K562 (cell line): ENCODE data around the gene ZDHHC5. TPM values are rescaled to one million over a fixed set of nuclear protein-coding genes. Genes with fewer than 3 reads are reported as not detected.
"Not testable (repeated sequence)": the region's sequence is repeated elsewhere in the genome, so short reads cannot be mapped to it uniquely, and the experiment has no call there.

Experiments
- ATAC-seq: fragments of 200-7000 bp; cut with Tn5 transposase; 3 replicates; pipeline ENCODE4 v1.9.1; 2020; ENCODE audit warnings: moderate library complexity
- BruUV-seq: library from RNA; stranded (reverse); fragments of 400-500 nt; replicated peaks from 2 replicates; lab custom pipeline; 2021; lab: Mats Ljungman, UMichigan
- CTCF ChIA-PET: fragments of 300-600 bp; formaldehyde crosslinking; extraction: SDS; loops from one replicate; lab custom pipeline; 2021; ENCODE audit warnings: low intra/inter-chr PET ratio; lab: Yijun Ruan, JAX
- POLR2A ChIA-PET: fragments of 300-600, 350-650 bp; sonication (Branson Sonifier 250); formaldehyde crosslinking; extraction: SDS; loops from one replicate; lab custom pipeline; 2021; ENCODE audit warnings: antibody characterized with exemption, inconsistent platforms; lab: Yijun Ruan, JAX
- DNase-seq, 4 experiments: peaks; one replicate each; pipeline versions ENCODE4 v3.0.0 to v3.0.0-alpha.2; 2011 to 2018; ENCODE audit warnings: low spot score in 3 of 4, mixed read lengths in 3 of 4; ENCODE audit errors: extremely low read depth in 1 of 4
- FAIRE-seq: peaks from 2 replicates; lab custom pipeline; 2011; peaks lifted over from hg19 to GRCh38; lab: Jason Lieb, UNC
- H2AFZ ChIP-seq: 2 replicates; pipeline ENCODE4 v1.6.0; 2011; ENCODE audit warnings: low read depth, low read length, control low read depth, inconsistent platforms
- H3K27ac ChIP-seq: fragments of 200-600 bp; 3 replicates; pipeline ENCODE4 v1.8.0; 2011; ENCODE audit warnings: low read depth, mild to moderate bottlenecking, control low read depth, inconsistent platforms, low read length, moderate library complexity, mixed read lengths; ENCODE audit errors: extremely low read depth
- H3K27me3 ChIP-seq, 2 experiments: fragments of 300-600 bp in 1 of 2; 2 replicates in 1 of 2; 3 replicates in 1 of 2; pipeline versions ENCODE4 v1.6.0 to v1.8.0; 2011; ENCODE audit warnings: inconsistent platforms in 2 of 2, low read length in 2 of 2, mild to moderate bottlenecking in 1 of 2, mixed read lengths in 1 of 2, moderate library complexity in 1 of 2; ENCODE audit not compliant: control insufficient read depth in 2 of 2, insufficient read depth in 2 of 2
- H3K36me3 ChIP-seq: fragments of 300-600 bp; 3 replicates; pipeline ENCODE4 v1.8.0; 2011; ENCODE audit warnings: mild to moderate bottlenecking, low read length, inconsistent platforms; ENCODE audit not compliant: control insufficient read depth, insufficient read depth
- H3K4me1 ChIP-seq, 2 experiments: fragments of 200-600 bp in 1 of 2; replicated peaks in 1 of 2; 2 replicates in 1 of 2; 3 replicates in 1 of 2; pipeline versions ENCODE4 v1.5.1 to v1.8.0; 2011; ENCODE audit warnings: inconsistent platforms in 2 of 2, low read length in 2 of 2, mild to moderate bottlenecking in 1 of 2, mixed read lengths in 1 of 2, moderate library complexity in 1 of 2; ENCODE audit not compliant: control insufficient read depth in 2 of 2, insufficient read depth in 2 of 2
- H3K4me2 ChIP-seq: 2 replicates; pipeline ENCODE4 v1.6.1; 2011; ENCODE audit warnings: low read length, control low read depth, inconsistent platforms, mixed read lengths; ENCODE audit not compliant: insufficient read depth
- H3K4me3 ChIP-seq: fragments of 200-600 bp; sonication (generic), shearing (Covaris generic); 2 replicates; pipeline ENCODE4 v1.5.1; 2016; ENCODE audit warnings: control low read depth, inconsistent platforms
- H3K79me2 ChIP-seq: fragments of 200-600 bp; 3 replicates; pipeline ENCODE4 v1.8.0; 2011; ENCODE audit warnings: low read length, inconsistent platforms; ENCODE audit not compliant: control insufficient read depth, insufficient read depth
- H3K9ac ChIP-seq, 2 experiments: 2 replicates each; pipeline versions ENCODE4 v1.6.0 to v1.6.1; 2011; ENCODE audit warnings: low read depth in 2 of 2, low read length in 2 of 2, control low read depth in 1 of 2, inconsistent platforms in 1 of 2, mild to moderate bottlenecking in 1 of 2, mixed read lengths in 1 of 2; ENCODE audit not compliant: insufficient read depth in 1 of 2
- H3K9me1 ChIP-seq: one replicate; pipeline ENCODE4 v1.6.0; 2011; ENCODE audit warnings: inconsistent platforms, mild to moderate bottlenecking, low read length, moderate library complexity; ENCODE audit not compliant: control insufficient read depth, insufficient read depth
- H3K9me3 ChIP-seq: replicated peaks from 2 replicates; pipeline ENCODE4 v1.5.1; 2011; ENCODE audit warnings: low read depth, low read length, inconsistent platforms; ENCODE audit not compliant: control insufficient read depth, insufficient read depth
- H4K20me1 ChIP-seq: replicated peaks from 2 replicates; pipeline ENCODE4 v1.6.1; 2011; ENCODE audit warnings: low read length, inconsistent platforms, mixed read lengths; ENCODE audit not compliant: control insufficient read depth, insufficient read depth
- MAX ChIP-seq: sonication (generic); formaldehyde crosslinking; IDR thresholded peaks from 2 replicates; pipeline ENCODE4 v1.9.0; 2022; ENCODE audit warnings: mild to moderate bottlenecking, missing genetic modification reagents
- ZBTB33 ChIP-seq: sonication (generic); formaldehyde crosslinking; IDR thresholded peaks from 2 replicates; pipeline ENCODE4 v1.8.1; 2023; ENCODE audit warnings: mild to moderate bottlenecking, missing genetic modification reagents
- WGBS: fragments of 100-300 bp; shearing (Covaris generic); methylation state at CpG from one replicate; pipeline ENCODE4 v1.1.6; 2016; ENCODE audit warnings: low coverage, mixed read lengths; ENCODE audit not compliant: insufficient coverage; ENCODE audit errors: missing lambda C conversion rate; 5-methylcytosine and 5-hydroxymethylcytosine counted together
- in situ Hi-C: fragments of 300-500 bp; cut with MboI; formaldehyde crosslinking; loops from 4 replicates; pipeline ENCODE4 v1.15.0; 2018; ENCODE audit warnings: inconsistent platforms, mixed read lengths
- intact Hi-C: fragments of 100-400 bp; cut with micrococcal nuclease; formaldehyde crosslinking; loops from 2 replicates; pipeline ENCODE4 v1.14.2; 2022
- polyA plus RNA-seq, 8 experiments: library from polyadenylated mRNA; depleted of rRNA in 4 of 8; stranded (reverse) in 5 of 8; unstranded in 3 of 8; fragments of >200 nt; fragmentation: Nextera tagmentation in 2 of 8; fragmentation: Illumina TruSeq in 1 of 8; extraction: Ambion mirVana in 2 of 8; extraction: Trizol in 1 of 8; gene quantifications; 2 replicates each; pipeline versions ENCODE4 v1.2.1 to v1.2.3, GENCODE V29; 2011 to 2014; ENCODE audit warnings: inconsistent platforms in 1 of 8, missing spikeins in 1 of 8
- total RNA-seq, 7 experiments: library from RNA; depleted of rRNA in 6 of 7; stranded (reverse); fragments of >200 nt in 6 of 7; fragmentation: Illumina TruSeq in 2 of 7; extraction: Trizol in 2 of 7; gene quantifications; 2 replicates each; pipeline versions ENCODE4 v1.2.1 to v1.2.3, GENCODE V29; 2011 to 2021; ENCODE audit warnings: low replicate concordance in 1 of 7

The ZDHHC5 gene
- total and polyA plus RNA-seq, 9 of the 15 experiments (the other 6 are each of a cell fraction or from before 2014, with no cell fraction given), result 3.8 to 64.2 (median 35.9) TPM

DNA sequence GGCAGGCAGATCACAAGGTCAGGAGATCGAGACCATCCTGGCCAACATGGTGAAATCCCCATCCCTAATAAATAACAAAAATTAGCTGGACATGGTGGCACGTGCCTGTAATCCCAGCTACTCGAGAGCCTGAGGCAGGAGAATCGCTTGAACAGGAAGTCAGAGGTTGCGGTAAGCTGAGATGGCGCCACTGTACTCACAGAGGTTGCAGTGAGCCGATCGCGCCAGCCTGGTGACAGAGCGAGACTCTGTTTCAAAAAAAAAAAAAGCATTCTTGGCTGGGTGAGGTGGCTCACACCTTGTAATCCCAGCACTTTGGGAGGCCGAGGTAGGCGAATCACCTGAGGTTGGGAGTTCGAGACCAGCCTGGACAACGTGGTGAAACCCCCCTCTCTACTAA lies 15.7 kb upstream of the ZDHHC5 start:
- DNase-seq, H3K9me1 ChIP-seq, H3K9ac ChIP-seq, POLR2A ChIA-PET, intact Hi-C loops, BruUV-seq, CTCF ChIA-PET, H3K79me2 ChIP-seq, H3K27me3 ChIP-seq, H3K4me3 ChIP-seq, H4K20me1 ChIP-seq, H3K9me3 ChIP-seq, H3K27ac ChIP-seq, H3K4me2 ChIP-seq, ATAC-seq, H3K36me3 ChIP-seq, FAIRE-seq: not testable (repeated sequence)
- H3K4me1 ChIP-seq, result peaks cover 33 to 36% of the 10 kb centered on the region in 2 experiments
- TF ChIP-seq MAX (CRISPR knock-in tag), result 0 out of 2 replicates have a peak, but pooled peaks have one; percentile 22
- TF ChIP-seq ZBTB33 (CRISPR knock-in tag), result peak; percentile 97
- H2AFZ ChIP-seq, result peak overlapping the region; percentile 9; the same call in 1 of the 2 replicates
- in situ Hi-C loops, result loop anchor here (25.0 kb wide), 1 partner anchor 860 kb away; the partner anchor contains the start of gene OR5B21
- 74% methylated on average over 11 of the region's 14 CpGs for WGBS
